Tibial nerve (tissue), 4 donors: ENCODE data around the gene USP13. TPM values are rescaled to one million over a fixed set of nuclear protein-coding genes. Genes with fewer than 3 reads are reported as not detected.

Experiments
- DNase-seq, 2 donors: peaks; one replicate each; pipeline ENCODE4 v3.0.0-alpha.2; 2019; ENCODE audit warnings: low spot score in 2 of 2
- H3K27ac ChIP-seq, 4 donors: fragments of 200-600 bp; sonication (generic) in 3 of 4; one replicate each; pipeline ENCODE4 v1.5.1; 2017 to 2019; ENCODE audit warnings: mild to moderate bottlenecking in 1 of 4
- H3K27me3 ChIP-seq, 2 donors: fragments of 200-600 bp; sonication (generic) in 1 of 2; one replicate each; pipeline versions ENCODE4 v1.5.1 to v1.6.0; 2017 to 2019
- H3K36me3 ChIP-seq, 3 donors: fragments of 200-600 bp; sonication (generic); one replicate each; pipeline ENCODE4 v1.5.1; 2018 to 2019
- H3K4me1 ChIP-seq, 4 donors: fragments of 200-600 bp; sonication (generic) in 3 of 4; one replicate each; pipeline ENCODE4 v1.5.1; 2017 to 2019
- H3K4me3 ChIP-seq, 4 donors: fragments of 200-600 bp; sonication (generic) in 3 of 4; one replicate each; pipeline ENCODE4 v1.5.1; 2017 to 2019; ENCODE audit warnings: mild to moderate bottlenecking in 1 of 4, moderate library complexity in 1 of 4
- H3K9me3 ChIP-seq, 4 donors: fragments of 200-600 bp; sonication (generic) in 3 of 4; one replicate each; pipeline ENCODE4 v1.5.1; 2017 to 2019
- CTCF ChIP-seq, 5 experiments: fragments of 200-600 bp in 3 of 5; fragments of 450-650 bp in 2 of 5; sonication (generic) in 3 of 5; IDR thresholded peaks; one replicate each; pipeline ENCODE4 v1.5.1; 2016 to 2019; ENCODE audit warnings: antibody characterized with exemption in 5 of 5, mild to moderate bottlenecking in 3 of 5, moderate library complexity in 2 of 5
- EP300 ChIP-seq, 2 donors: sonication (generic); formaldehyde crosslinking; IDR thresholded peaks; one replicate each; pipeline ENCODE4 v1.6.1; 2017; ENCODE audit warnings: antibody characterized with exemption in 2 of 2, mild to moderate bottlenecking in 1 of 2
- POLR2A ChIP-seq, 2 donors: fragments of 450-650 bp; IDR thresholded peaks; one replicate each; pipeline ENCODE4 v1.6.1; 2017; ENCODE audit warnings: antibody characterized with exemption in 2 of 2, mild to moderate bottlenecking in 2 of 2, moderate library complexity in 2 of 2
- WGBS, 2 donors: methylation state at CpG; one replicate each; pipeline ENCODE4 v1.1.5; 2018; 5-methylcytosine and 5-hydroxymethylcytosine counted together
- total RNA-seq, 4 donors: library from RNA; depleted of rRNA; stranded (reverse); fragments of >200 nt; gene quantifications; one replicate each; pipeline ENCODE4 v1.1.0, GENCODE V29; 2016

USP13 gene
- total RNA-seq, 4 donors from 2014 or later = 9.8 to 16.7 (median 14.2) TPM

- Histone ChIP-seq H3K9me3 (no peaks in the 10 kb centered on the region), H3K36me3 (no peaks in the 10 kb centered on the region), H3K4me1 (peaks cover 0 to 22% (median 0%) of the 10 kb centered on the region in 4 donors), H3K27ac (no peak overlapping the region), H3K27me3 (no peaks in the 10 kb centered on the region), H3K4me3 (no peak overlapping the region)
- no peak for TF ChIP-seq CTCF (IDR thresholded peaks at IDR 0.05)
- TF ChIP-seq POLR2A (IDR thresholded peaks at IDR 0.05) = no peak
- no peak for TF ChIP-seq EP300 (IDR thresholded peaks at IDR 0.05)
- 90% methylated on average over 2 of the region's 2 CpGs for WGBS, 2 donors
- DNase-seq = no peak
These were observed 2.4 kb downstream of the USP13 start for GRCh38 chr3:179655236-179655635.

- 77 to 88% methylated on average over 2 of the region's 2 CpGs for WGBS, 2 donors
- no peak overlapping the region for H3K27ac ChIP-seq
- H3K4me1 ChIP-seq = peaks cover 0 to 33% (median 2%) of the 10 kb centered on the region in 4 donors
- TF ChIP-seq EP300 (IDR thresholded peaks at IDR 0.05) = no peak
- no peak for TF ChIP-seq CTCF (IDR thresholded peaks at IDR 0.05)
- TF ChIP-seq POLR2A (IDR thresholded peaks at IDR 0.05) = no peak
- no peaks in the 10 kb centered on the region for H3K36me3 ChIP-seq
- no peaks in the 10 kb centered on the region for H3K27me3 ChIP-seq
- no peak for DNase-seq
- H3K4me3 ChIP-seq = no peak overlapping the region
- no peaks in the 10 kb centered on the region for H3K9me3 ChIP-seq
These were observed 5.8 kb downstream of the USP13 start for GRCh38 chr3:179658606-179659005.

- no peak for DNase-seq
- H3K27me3 ChIP-seq = no peaks in the 10 kb centered on the region
- H3K36me3 ChIP-seq = no peaks in the 10 kb centered on the region
- no peak overlapping the region for H3K27ac ChIP-seq
- H3K4me1 ChIP-seq = peaks cover 0 to 22% (median 2%) of the 10 kb centered on the region in 4 donors
- WGBS, 2 donors = 35 to 52% methylated on average over 3 of the region's 3 CpGs
- H3K4me3 ChIP-seq = no peak overlapping the region
- H3K9me3 ChIP-seq = no peaks in the 10 kb centered on the region
- TF ChIP-seq POLR2A (IDR thresholded peaks at IDR 0.05) = no peak
- no peak for TF ChIP-seq CTCF (IDR thresholded peaks at IDR 0.05)
- TF ChIP-seq EP300 (IDR thresholded peaks at IDR 0.05) = no peak
These were observed 8.0 kb downstream of the USP13 start for GRCh38 chr3:179660872-179661271.

DNA sequence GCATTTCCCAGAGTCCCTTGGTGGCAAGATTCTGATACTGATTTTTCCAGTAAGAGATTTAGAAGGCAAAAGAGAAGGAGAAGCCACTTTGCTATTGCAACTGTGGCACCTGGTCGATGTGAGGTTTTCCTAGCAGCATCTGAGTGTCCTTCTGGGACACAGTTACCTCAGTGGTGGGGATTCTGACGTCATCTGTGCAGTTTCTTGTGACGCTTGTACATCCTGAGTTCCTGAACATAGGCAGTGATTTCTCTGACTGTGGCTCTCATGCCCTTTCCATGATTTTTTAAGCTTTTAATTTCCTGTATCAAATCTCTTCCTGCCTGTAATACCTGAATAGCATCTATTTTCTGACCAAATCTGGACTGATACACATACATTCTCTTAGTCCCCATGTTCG is 8.9 kb downstream of the USP13 start:
- WGBS, 2 donors = 82 to 89% methylated on average over 4 of the region's 4 CpGs
- no peak overlapping the region for H3K4me3 ChIP-seq
- H3K27me3 ChIP-seq = no peaks in the 10 kb centered on the region
- H3K36me3 ChIP-seq = no peaks in the 10 kb centered on the region
- H3K9me3 ChIP-seq = no peaks in the 10 kb centered on the region
- peaks cover 0 to 31% (median 2%) of the 10 kb centered on the region in 4 donors for H3K4me1 ChIP-seq
- TF ChIP-seq POLR2A (IDR thresholded peaks at IDR 0.05) (no peak), CTCF (IDR thresholded peaks at IDR 0.05) (no peak), EP300 (IDR thresholded peaks at IDR 0.05) (no peak)
- DNase-seq = no peak
- no peak overlapping the region for H3K27ac ChIP-seq

DNA sequence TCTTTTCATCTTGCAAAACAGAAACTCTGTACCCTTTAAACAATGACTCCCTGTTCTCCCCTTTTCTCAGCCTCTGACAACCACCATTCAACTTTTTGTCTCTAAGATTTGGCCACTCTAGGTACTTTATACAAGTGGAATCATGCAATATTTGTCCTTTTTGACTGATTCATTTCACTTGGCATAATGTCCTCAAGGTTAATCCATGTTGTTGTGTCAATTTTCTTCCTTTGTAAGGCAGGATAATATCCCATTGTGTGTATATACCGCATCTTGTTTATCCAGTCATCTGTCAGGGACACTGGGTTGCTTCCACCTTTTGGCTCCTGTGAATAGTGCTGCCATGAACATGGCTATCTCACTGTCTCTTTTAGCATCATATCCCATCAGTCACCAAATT is 10.3 kb downstream of the USP13 start:
- WGBS, 2 donors = 41 to 48% methylated on average over 1 of the region's 1 CpG
- Histone ChIP-seq H3K4me3 (no peak overlapping the region), H3K36me3 (no peaks in the 10 kb centered on the region), H3K9me3 (no peaks in the 10 kb centered on the region), H3K27ac (no peak overlapping the region), H3K27me3 (no peaks in the 10 kb centered on the region), H3K4me1 (peaks cover 0 to 31% (median 2%) of the 10 kb centered on the region in 4 donors)
- no peak for DNase-seq
- TF ChIP-seq EP300 (IDR thresholded peaks at IDR 0.05) (no peak), CTCF (IDR thresholded peaks at IDR 0.05) (no peak), POLR2A (IDR thresholded peaks at IDR 0.05) (no peak)
